PC-9 (cell line): Measurements from ENCODE around the gene MS4A15. TPM values are rescaled to one million over a fixed set of nuclear protein-coding genes. Genes with fewer than 3 reads are reported as not detected.

Experiments used
- BruUV-seq: library from RNA; stranded (reverse); fragments of 400-500 nt; replicated peaks from 2 replicates; lab custom pipeline; 2021; lab: Mats Ljungman, UMichigan
- CTCF ChIA-PET: fragments of 300-600 bp; sonication (Branson Sonifier 250); formaldehyde crosslinking; loops from one replicate; lab custom pipeline; 2022; ENCODE audit warnings: antibody characterized with exemption; lab: Charles Lee
- POLR2A ChIA-PET: fragments of 300-600 bp; sonication (Branson Sonifier 250); formaldehyde crosslinking; loops from one replicate; lab custom pipeline; 2022; ENCODE audit warnings: antibody characterized with exemption; ENCODE audit not compliant: unreplicated experiment; lab: Charles Lee
- DNase-seq, 2 experiments: peaks; one replicate each; pipeline versions ENCODE4 v3.0.0 to v3.0.0-alpha.2; 2015 to 2022; ENCODE audit warnings: mixed read lengths in 1 of 2
- H2AFZ ChIP-seq: fragments of 200-600 bp; sonication (generic); 2 replicates; pipeline ENCODE4 v1.8.1; 2017; ENCODE audit warnings: antibody characterized with exemption
- H3F3A ChIP-seq: fragments of 200-600 bp; sonication (generic); 2 replicates; pipeline ENCODE4 v1.8.1; 2017; ENCODE audit warnings: antibody characterized with exemption, mild to moderate bottlenecking, low read depth; ENCODE audit not compliant: insufficient read depth
- H3K27ac ChIP-seq: fragments of 200-600 bp; sonication (generic); 2 replicates; pipeline ENCODE4 v1.6.1; 2016; ENCODE audit warnings: mixed run types
- H3K27me3 ChIP-seq: fragments of 200-600 bp; sonication (generic); 2 replicates; pipeline ENCODE4 v1.6.1; 2016; ENCODE audit warnings: low read depth, mixed run types; ENCODE audit not compliant: insufficient read depth
- H3K36me3 ChIP-seq: fragments of 200-600 bp; sonication (generic); 2 replicates; pipeline ENCODE4 v1.6.1; 2016; ENCODE audit warnings: low read depth, mixed run types
- H3K4me1 ChIP-seq: fragments of 200-600 bp; sonication (generic); replicated peaks from 2 replicates; pipeline ENCODE4 v1.6.1; 2016; ENCODE audit warnings: mixed run types; ENCODE audit not compliant: insufficient read depth
- H3K4me2 ChIP-seq: fragments of 200-600 bp; sonication (generic); 2 replicates; pipeline ENCODE4 v1.6.1; 2017; ENCODE audit warnings: mixed run types
- H3K4me3 ChIP-seq: fragments of 200-600 bp; sonication (generic); 2 replicates; pipeline ENCODE4 v1.6.1; 2016; ENCODE audit warnings: mixed run types
- H3K79me2 ChIP-seq: fragments of 200-600 bp; sonication (generic); 2 replicates; pipeline ENCODE4 v1.6.1; 2017; ENCODE audit warnings: low read depth, mixed run types
- H3K9me2 ChIP-seq: fragments of 200-600 bp; sonication (generic); 2 replicates; pipeline ENCODE4 v1.8.1; 2017; ENCODE audit warnings: mild to moderate bottlenecking; ENCODE audit not compliant: insufficient read depth
- H3K9me3 ChIP-seq: fragments of 200-600 bp; sonication (generic); 2 replicates; pipeline ENCODE4 v1.8.1; 2016; ENCODE audit warnings: low read depth; ENCODE audit not compliant: insufficient read depth
- H4K20me1 ChIP-seq: fragments of 200-600 bp; sonication (generic); 2 replicates; pipeline ENCODE4 v1.8.1; 2017; ENCODE audit not compliant: insufficient read depth
- EZH2 ChIP-seq: fragments of 200-600 bp; sonication (generic); IDR thresholded peaks from 2 replicates; pipeline ENCODE4 v1.8.0; 2017; ENCODE audit warnings: antibody characterized with exemption, low read depth
- intact Hi-C: fragments of 100-400 bp; cut with micrococcal nuclease; formaldehyde crosslinking; loops from one replicate; pipeline ENCODE4 v1.10.0; 2022; ENCODE audit not compliant: unreplicated experiment
- total RNA-seq: library from RNA; stranded (reverse); gene quantifications from 2 replicates; pipeline ENCODE4 v1.2.3, GENCODE V29; 2021
- TF ChIP-seq, protein P1 (sequence below): fragments of 200-600 bp; sonication (generic); conservative IDR thresholded peaks from 2 replicates; pipeline ENCODE4 v1.6.1; 2017; ENCODE audit warnings: mixed run types, antibody characterized with exemption, mild to moderate bottlenecking, moderate library complexity

Gene MS4A15
- total RNA-seq, 1 experiment from 2014 or later: not detected

DNA sequence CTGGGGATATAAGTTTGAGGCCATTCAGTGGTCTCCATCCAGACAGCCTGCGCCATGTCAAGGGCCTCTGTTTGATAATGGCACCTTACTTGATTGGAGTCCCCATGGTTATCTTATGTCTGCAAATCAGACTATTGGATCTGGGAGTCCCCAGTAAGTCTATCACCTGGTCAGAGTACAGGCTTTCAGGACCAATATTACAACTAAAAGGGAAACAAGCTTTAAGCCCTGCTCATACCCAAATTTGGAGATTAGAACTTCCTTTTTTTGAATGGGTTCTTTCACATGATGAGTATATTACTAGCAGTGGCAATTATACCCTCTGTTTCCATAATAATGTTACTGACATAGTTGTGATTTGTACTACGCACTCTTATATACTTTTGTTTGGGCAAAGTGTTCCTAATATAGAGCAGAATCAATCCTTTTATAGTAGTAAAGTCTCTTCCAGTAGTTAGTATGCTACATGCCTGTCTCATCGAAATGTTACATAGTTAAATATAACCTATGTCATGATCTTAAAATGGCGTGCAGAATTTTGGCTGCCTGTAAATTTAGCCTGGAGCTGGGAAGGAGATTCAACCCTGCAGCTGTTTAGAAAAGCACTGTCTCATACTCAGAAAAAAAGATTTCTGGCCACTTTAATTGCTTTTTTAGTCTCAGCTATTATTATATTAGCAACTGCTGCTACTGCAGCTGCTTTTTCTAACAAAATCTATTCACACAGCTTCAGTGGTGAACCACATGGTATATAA lies 4.9 kb downstream of the MS4A15 start:
- Histone ChIP-seq H4K20me1 (no peaks in the 10 kb centered on the region), H3K36me3 (no peaks in the 10 kb centered on the region), H3F3A (no peaks in the 10 kb centered on the region), H3K79me2 (no peaks in the 10 kb centered on the region), H3K9me2 (no peaks in the 10 kb centered on the region), H3K4me2 (no peak overlapping the region), H3K4me3 (no peak overlapping the region), H3K27ac (no peak overlapping the region), H3K9me3 (no peaks in the 10 kb centered on the region), H3K4me1 (no peaks in the 10 kb centered on the region), H2AFZ (no peak overlapping the region), H3K27me3 (peaks cover 99% of the 10 kb centered on the region)
- CTCF ChIA-PET: no interaction called here
- POLR2A ChIA-PET: no interaction called here
- TF ChIP-seq, protein P1, sequence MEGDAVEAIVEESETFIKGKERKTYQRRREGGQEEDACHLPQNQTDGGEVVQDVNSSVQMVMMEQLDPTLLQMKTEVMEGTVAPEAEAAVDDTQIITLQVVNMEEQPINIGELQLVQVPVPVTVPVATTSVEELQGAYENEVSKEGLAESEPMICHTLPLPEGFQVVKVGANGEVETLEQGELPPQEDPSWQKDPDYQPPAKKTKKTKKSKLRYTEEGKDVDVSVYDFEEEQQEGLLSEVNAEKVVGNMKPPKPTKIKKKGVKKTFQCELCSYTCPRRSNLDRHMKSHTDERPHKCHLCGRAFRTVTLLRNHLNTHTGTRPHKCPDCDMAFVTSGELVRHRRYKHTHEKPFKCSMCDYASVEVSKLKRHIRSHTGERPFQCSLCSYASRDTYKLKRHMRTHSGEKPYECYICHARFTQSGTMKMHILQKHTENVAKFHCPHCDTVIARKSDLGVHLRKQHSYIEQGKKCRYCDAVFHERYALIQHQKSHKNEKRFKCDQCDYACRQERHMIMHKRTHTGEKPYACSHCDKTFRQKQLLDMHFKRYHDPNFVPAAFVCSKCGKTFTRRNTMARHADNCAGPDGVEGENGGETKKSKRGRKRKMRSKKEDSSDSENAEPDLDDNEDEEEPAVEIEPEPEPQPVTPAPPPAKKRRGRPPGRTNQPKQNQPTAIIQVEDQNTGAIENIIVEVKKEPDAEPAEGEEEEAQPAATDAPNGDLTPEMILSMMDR: no peak
- TF ChIP-seq EZH2: no peak
- BruUV-seq: no TSS peak
- no peak for DNase-seq
- intact Hi-C loops: no loop called here

DNA sequence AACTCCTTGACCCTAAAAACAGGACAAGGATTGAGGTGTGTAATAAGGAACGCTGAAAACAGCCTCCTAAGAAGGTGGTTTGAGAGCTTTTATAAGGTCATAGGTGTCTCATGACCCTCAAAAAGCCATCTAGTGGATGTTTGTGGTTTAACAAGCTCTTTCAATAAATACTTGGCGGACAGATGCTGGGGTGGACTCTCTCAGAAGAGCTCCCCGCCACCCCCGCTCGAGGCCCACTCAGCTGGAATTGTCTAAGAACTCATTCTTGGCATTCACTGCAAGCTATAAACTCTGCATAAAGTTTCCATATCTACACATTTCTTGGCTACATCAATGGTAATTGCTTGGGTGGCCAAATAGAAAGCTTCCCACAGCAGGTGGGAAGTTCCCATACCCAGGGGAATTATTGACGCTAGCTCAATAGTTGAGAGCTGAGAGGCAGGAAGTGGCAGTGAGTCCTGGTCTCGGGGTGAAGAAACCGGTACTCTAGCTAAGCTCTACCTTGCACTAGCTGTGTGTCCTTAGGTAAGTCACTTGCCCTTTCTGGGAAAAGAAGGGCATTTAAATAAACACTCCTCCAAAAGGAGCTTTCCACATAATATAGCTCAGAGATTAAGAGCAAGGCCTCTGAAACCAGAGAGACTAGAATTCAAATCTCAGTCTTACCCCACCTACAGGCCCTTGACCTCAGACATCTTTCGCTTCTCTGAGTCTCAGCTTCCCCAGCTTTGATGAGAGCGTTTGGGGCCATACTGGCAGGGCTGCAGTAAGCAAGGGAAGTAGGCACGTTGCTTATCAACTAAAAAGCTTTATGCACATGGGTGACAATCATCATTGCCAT lies 6.4 kb downstream of the MS4A15 start:
- ChIA-PET POLR2A (interaction anchor here (0.5 to 0.6 kb wide), 2 partner anchors 305 to 573 kb away, joined by 4 read pairs; no protein-coding TSS in a partner anchor), CTCF (interaction anchor here (0.6 to 2.0 kb wide), 2 partner anchors 12 to 1656 kb away, joined by 3 to 6 read pairs; no protein-coding TSS in a partner anchor)
- no peaks in the 10 kb centered on the region for H3K36me3 ChIP-seq
- TF ChIP-seq EZH2: no peak
- TF ChIP-seq, protein P1: peak; percentile 63
- peaks cover 94% of the 10 kb centered on the region for H3K27me3 ChIP-seq
- H4K20me1 ChIP-seq: no peaks in the 10 kb centered on the region
- DNase-seq: no peak
- no peak overlapping the region for H3K4me2 ChIP-seq
- no peaks in the 10 kb centered on the region for H3F3A ChIP-seq
- H3K9me2 ChIP-seq: no peaks in the 10 kb centered on the region
- BruUV-seq: no TSS peak
- no peak overlapping the region for H2AFZ ChIP-seq
- intact Hi-C loops: no loop called here
- H3K79me2 ChIP-seq: no peaks in the 10 kb centered on the region
- H3K27ac ChIP-seq: no peak overlapping the region
- H3K4me1 ChIP-seq: no peaks in the 10 kb centered on the region
- no peak overlapping the region for H3K4me3 ChIP-seq
- no peaks in the 10 kb centered on the region for H3K9me3 ChIP-seq

DNA sequence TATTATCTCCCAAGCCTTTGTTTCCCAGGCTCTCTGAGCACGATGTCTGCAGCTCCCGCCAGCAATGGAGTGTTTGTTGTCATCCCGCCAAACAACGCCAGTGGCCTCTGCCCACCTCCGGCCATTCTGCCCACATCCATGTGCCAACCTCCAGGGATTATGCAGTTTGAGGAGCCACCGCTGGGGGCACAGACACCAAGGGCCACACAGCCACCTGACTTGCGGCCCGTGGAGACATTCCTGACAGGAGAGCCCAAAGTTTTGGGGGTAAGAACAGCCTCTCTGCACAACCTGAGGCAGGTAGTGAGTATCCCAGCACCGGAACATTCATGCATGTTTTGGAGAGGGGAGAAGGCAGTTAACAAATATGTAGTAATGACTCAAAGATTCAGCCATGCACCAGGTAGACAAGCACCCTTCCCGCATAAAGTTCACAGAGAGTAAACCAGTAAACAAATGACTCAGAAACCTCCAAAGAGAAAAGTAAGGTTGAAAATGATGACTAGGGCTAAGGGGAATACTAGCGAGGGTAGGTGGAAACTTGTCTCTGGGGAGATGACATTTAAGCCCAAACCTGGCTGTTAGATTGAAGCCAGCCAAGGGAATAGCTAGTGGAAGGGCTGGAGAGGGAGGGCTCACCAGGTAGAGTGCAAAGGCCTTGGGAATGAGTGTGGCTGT lies 7.2 kb downstream of the MS4A15 start:
- H3K36me3 ChIP-seq: no peaks in the 10 kb centered on the region
- H3K4me2 ChIP-seq: no peak overlapping the region
- H3F3A ChIP-seq: no peaks in the 10 kb centered on the region
- H3K79me2 ChIP-seq: no peaks in the 10 kb centered on the region
- ChIA-PET POLR2A (interaction anchor here (0.5 kb wide), 1 partner anchor 572 kb away, joined by 4 read pairs; no protein-coding TSS in a partner anchor), CTCF (interaction anchor here (2.0 kb wide), 1 partner anchor 11 kb away, joined by 6 read pairs; no protein-coding TSS in a partner anchor)
- no peak overlapping the region for H3K4me3 ChIP-seq
- no TSS peak for BruUV-seq
- H3K4me1 ChIP-seq: no peaks in the 10 kb centered on the region
- H3K27me3 ChIP-seq: peaks cover 94% of the 10 kb centered on the region
- DNase-seq: no peak
- no peaks in the 10 kb centered on the region for H3K9me2 ChIP-seq
- H3K9me3 ChIP-seq: no peaks in the 10 kb centered on the region
- intact Hi-C loops: no loop called here
- H2AFZ ChIP-seq: no peak overlapping the region
- TF ChIP-seq, protein P1: 0 out of 2 replicates have a peak, but pooled peaks have one; percentile 24
- no peak for TF ChIP-seq EZH2
- H3K27ac ChIP-seq: no peak overlapping the region
- H4K20me1 ChIP-seq: no peaks in the 10 kb centered on the region
